Neuronal stem cell (in vitro differentiated cells): ENCODE measurements around the gene PSMG4.

Source experiments
- DNase-seq: peaks from one replicate; pipeline ENCODE4 v3.0.0-alpha.2; 2013; ENCODE audit warnings: low spot score
- H2AFZ ChIP-seq: one replicate; pipeline ENCODE4 v1.6.1; 2013; ENCODE audit warnings: mild to moderate bottlenecking, low read length, inconsistent platforms
- H2AK5ac ChIP-seq: 2 replicates; pipeline ENCODE4 v1.6.1; 2013; ENCODE audit warnings: low read depth, mild to moderate bottlenecking, inconsistent platforms, low read length, moderate library complexity, mixed read lengths
- H2BK120ac ChIP-seq: 2 replicates; pipeline ENCODE4 v1.6.1; 2013; ENCODE audit warnings: low read depth, mild to moderate bottlenecking, inconsistent platforms, low read length, moderate library complexity, mixed read lengths
- H2BK12ac ChIP-seq: one replicate; pipeline ENCODE4 v1.6.1; 2013; ENCODE audit warnings: low read length, inconsistent platforms
- H2BK15ac ChIP-seq: 2 replicates; pipeline ENCODE4 v1.6.1; 2013; ENCODE audit warnings: mild to moderate bottlenecking, low read length, inconsistent platforms, mixed read lengths
- H2BK5ac ChIP-seq: one replicate; pipeline ENCODE4 v1.6.1; 2013; ENCODE audit warnings: inconsistent platforms, mild to moderate bottlenecking, low read length, moderate library complexity
- H3K14ac ChIP-seq: one replicate; pipeline ENCODE4 v1.6.1; 2013; ENCODE audit warnings: low read length, inconsistent platforms
- H3K18ac ChIP-seq: 2 replicates; pipeline ENCODE4 v1.6.1; 2013; ENCODE audit warnings: low read length, inconsistent platforms
- H3K23ac ChIP-seq: 2 replicates; pipeline ENCODE4 v1.6.1; 2013; ENCODE audit warnings: low read depth, mild to moderate bottlenecking, mixed read lengths, low read length, inconsistent platforms; ENCODE audit not compliant: poor library complexity
- H3K27ac ChIP-seq: replicated peaks from 3 replicates; pipeline ENCODE4 v1.5.1; 2013; ENCODE audit warnings: low read length, inconsistent platforms
- H3K27me3 ChIP-seq, 3 experiments: 2 replicates each; pipeline ENCODE4 v1.6.1; 2013; ENCODE audit warnings: low read length in 3 of 3, mild to moderate bottlenecking in 2 of 3, inconsistent platforms in 1 of 3, low read depth in 1 of 3, mixed read lengths in 1 of 3, moderate library complexity in 1 of 3; ENCODE audit not compliant: control insufficient read depth in 3 of 3, insufficient read depth in 3 of 3
- H3K36me3 ChIP-seq, 2 donors: replicated peaks in 1 of 2; 2 replicates each; pipeline ENCODE4 v1.6.1; 2013; ENCODE audit warnings: low read length in 2 of 2; ENCODE audit not compliant: control insufficient read depth in 2 of 2, insufficient read depth in 2 of 2
- H3K4ac ChIP-seq: 2 replicates; pipeline ENCODE4 v1.6.1; 2013; ENCODE audit warnings: inconsistent platforms, mild to moderate bottlenecking, low read length, moderate library complexity
- H3K4me1 ChIP-seq, 2 donors: 1 replicate in 1 of 2; 2 replicates in 1 of 2; pipeline ENCODE4 v1.6.1; 2013; ENCODE audit warnings: low read length in 2 of 2, low read depth in 1 of 2; ENCODE audit not compliant: control insufficient read depth in 2 of 2, insufficient read depth in 1 of 2
- H3K4me2 ChIP-seq: one replicate; pipeline ENCODE4 v1.6.1; 2013; ENCODE audit warnings: mild to moderate bottlenecking, low read length, inconsistent platforms; ENCODE audit not compliant: insufficient read depth, poor library complexity, severe bottlenecking
- H3K4me3 ChIP-seq, 2 donors: 2 replicates each; pipeline ENCODE4 v1.5.1; 2013; ENCODE audit warnings: low read length in 2 of 2, mild to moderate bottlenecking in 2 of 2, inconsistent platforms in 1 of 2, moderate library complexity in 1 of 2
- H3K79me1 ChIP-seq: one replicate; pipeline ENCODE4 v1.6.1; 2013; ENCODE audit warnings: low read depth, mild to moderate bottlenecking, inconsistent platforms, low read length, moderate library complexity
- H3K9ac ChIP-seq: one replicate; pipeline ENCODE4 v1.6.1; 2013; ENCODE audit warnings: mild to moderate bottlenecking, low read depth, low read length, inconsistent platforms; ENCODE audit not compliant: poor library complexity
- H3K9me3 ChIP-seq, 2 donors: replicated peaks in 1 of 2; 2 replicates each; pipeline versions ENCODE3 to v1.6.1; 2013; ENCODE audit warnings: low read length in 2 of 2, mild to moderate bottlenecking in 2 of 2, inconsistent platforms in 1 of 2, low read depth in 1 of 2, mixed read lengths in 1 of 2, moderate library complexity in 1 of 2; ENCODE audit not compliant: control insufficient read depth in 2 of 2, insufficient read depth in 1 of 2
- H4K8ac ChIP-seq: one replicate; pipeline ENCODE4 v1.6.1; 2013; ENCODE audit warnings: low read depth, mild to moderate bottlenecking, inconsistent platforms, low read length, moderate library complexity
- H4K91ac ChIP-seq: one replicate; pipeline ENCODE4 v1.6.1; 2013; ENCODE audit warnings: low read length, low read depth, mild to moderate bottlenecking, inconsistent platforms; ENCODE audit not compliant: poor library complexity
- WGBS, 2 donors: extraction: QIAGEN DNeasy Blood & Tissue Kit; methylation state at CpG; one replicate each; pipeline ENCODE4 v1.1.7; 2013; ENCODE audit warnings: missing lambda C conversion rate in 2 of 2, mixed read lengths in 1 of 2; ENCODE audit not compliant: insufficient read length in 2 of 2, insufficient replicate concordance in 1 of 2; ENCODE audit errors: extremely low coverage in 2 of 2; 5-methylcytosine and 5-hydroxymethylcytosine counted together

The PSMG4 gene

DNA sequence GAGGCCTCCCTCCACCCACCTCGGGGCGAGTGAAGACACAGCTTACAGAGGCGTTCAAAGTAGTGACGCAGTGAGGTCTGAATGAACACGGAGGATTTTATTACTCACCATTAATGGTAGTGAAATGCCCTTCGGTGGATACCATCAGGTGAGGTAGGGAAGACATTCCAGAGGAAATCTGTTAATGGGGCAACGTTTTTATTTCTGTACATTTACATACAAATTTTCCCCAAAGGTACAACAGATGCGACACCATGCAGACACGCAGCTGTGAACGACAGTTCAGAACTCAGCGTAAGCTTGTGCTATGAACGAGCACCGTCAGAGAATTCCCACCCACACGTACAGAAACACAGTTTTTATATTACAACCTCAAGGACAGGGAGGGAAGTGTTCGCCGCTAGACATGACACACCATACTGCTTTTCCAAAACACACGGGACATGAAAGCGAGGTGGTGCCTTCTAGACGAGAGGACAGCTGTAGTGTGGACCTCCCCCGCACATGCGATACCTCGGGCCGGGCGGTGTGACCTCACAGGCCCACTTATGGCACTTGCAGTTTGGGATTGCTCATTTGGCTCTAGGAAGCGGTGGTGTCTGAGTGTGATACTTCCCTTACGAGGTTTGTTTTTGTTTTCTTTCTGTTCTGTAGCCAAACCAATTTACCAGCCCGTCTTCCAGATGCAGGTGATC lies 10.7 kb downstream of the PSMG4 start:
- Histone ChIP-seq H4K8ac (no peak overlapping the region), H2BK15ac (no peak overlapping the region), H3K4me2 (no peak overlapping the region), H3K79me1 (peaks cover 9% of the 10 kb centered on the region), H3K4ac (no peak overlapping the region), H2BK120ac (no peak overlapping the region), H2AK5ac (no peak overlapping the region), H3K18ac (no peak overlapping the region), H3K4me1 (no peaks in the 10 kb centered on the region), H3K9me3 (no peaks in the 10 kb centered on the region), H2BK12ac (no peak overlapping the region), H3K9ac (no peak overlapping the region), H3K23ac (peak overlapping the region; percentile 25), H3K27ac (no peak overlapping the region), H3K27me3 (no peaks in the 10 kb centered on the region), H2BK5ac (no peak overlapping the region), H3K36me3 (peaks cover 22 to 95% of the 10 kb centered on the region in 2 donors), H2AFZ (no peak overlapping the region), H4K91ac (no peak overlapping the region), H3K14ac (no peak overlapping the region), H3K4me3 (no peak overlapping the region)
- DNase-seq: no peak
- no CpG with 5 or more reads among the region's 27 CpGs for WGBS, 2 donors

DNA sequence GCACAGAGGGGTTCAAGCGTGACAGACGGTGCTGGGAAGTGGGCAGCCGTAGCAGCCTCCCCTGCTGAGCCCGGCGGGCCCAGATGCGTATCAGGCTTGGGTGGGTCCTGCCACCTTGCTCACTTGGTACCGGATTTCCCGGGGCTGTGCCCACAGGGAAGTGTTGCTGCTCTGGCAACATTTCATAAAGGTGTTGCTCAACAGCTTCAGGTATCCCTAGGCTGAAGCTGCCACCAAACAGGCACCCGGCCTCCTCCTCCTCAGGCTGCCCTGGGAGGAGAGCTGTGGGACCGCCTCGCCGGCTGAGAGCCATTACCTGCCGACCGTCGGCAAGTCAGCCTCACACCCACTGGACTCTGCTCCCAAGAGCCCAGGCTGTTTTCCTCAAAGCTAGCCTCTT lies 11.5 kb downstream of the PSMG4 start:
- no peak overlapping the region for H2BK120ac ChIP-seq
- H3K27me3 ChIP-seq: no peaks in the 10 kb centered on the region
- H3K23ac ChIP-seq: no peak overlapping the region
- H3K14ac ChIP-seq: no peak overlapping the region
- H4K91ac ChIP-seq: no peak overlapping the region
- no peak overlapping the region for H3K4me2 ChIP-seq
- no peak overlapping the region for H2AK5ac ChIP-seq
- no peak overlapping the region for H3K9ac ChIP-seq
- H3K36me3 ChIP-seq: peaks cover 21 to 93% of the 10 kb centered on the region in 2 donors
- no peak for DNase-seq
- no peak overlapping the region for H2BK5ac ChIP-seq
- peaks cover 9% of the 10 kb centered on the region for H3K79me1 ChIP-seq
- no peak overlapping the region for H3K18ac ChIP-seq
- no peak overlapping the region for H2BK15ac ChIP-seq
- WGBS, 2 donors: no CpG with 5 or more reads among the region's 15 CpGs
- H2AFZ ChIP-seq: no peak overlapping the region
- H3K9me3 ChIP-seq: no peaks in the 10 kb centered on the region
- no peak overlapping the region for H2BK12ac ChIP-seq
- no peak overlapping the region for H3K27ac ChIP-seq
- H3K4ac ChIP-seq: no peak overlapping the region
- H3K4me1 ChIP-seq: no peaks in the 10 kb centered on the region
- H3K4me3 ChIP-seq: no peak overlapping the region
- H4K8ac ChIP-seq: no peak overlapping the region

DNA sequence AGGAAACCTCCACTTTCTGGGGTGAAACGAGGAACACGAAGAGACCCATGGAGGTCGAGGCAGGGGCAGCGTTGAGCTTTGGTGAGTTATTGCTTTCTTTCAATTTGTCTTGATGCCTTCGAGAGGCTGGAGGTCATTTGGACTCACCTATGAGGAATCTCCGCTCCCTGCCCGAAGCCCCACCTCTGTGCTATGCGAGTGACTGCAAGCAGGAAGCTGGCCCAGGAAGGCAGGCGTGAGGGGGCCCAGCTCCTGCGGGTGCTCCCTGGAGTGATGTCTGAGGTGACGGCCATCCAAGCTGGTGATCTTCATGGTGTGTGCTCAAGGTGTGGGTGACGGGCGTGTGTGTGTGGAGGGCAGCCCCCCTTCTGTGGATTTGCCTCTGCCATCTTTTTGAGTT lies 13.0 kb downstream of the PSMG4 start:
- peaks cover 6% of the 10 kb centered on the region for H3K79me1 ChIP-seq
- no peaks in the 10 kb centered on the region for H3K27me3 ChIP-seq
- peaks cover 16 to 89% of the 10 kb centered on the region in 2 donors for H3K36me3 ChIP-seq
- no peak overlapping the region for H3K4ac ChIP-seq
- no peak overlapping the region for H3K4me2 ChIP-seq
- H4K91ac ChIP-seq: no peak overlapping the region
- peak overlapping the region; percentile 51 for H3K9ac ChIP-seq
- no peak overlapping the region for H2AK5ac ChIP-seq
- no peak overlapping the region for H3K14ac ChIP-seq
- H3K9me3 ChIP-seq: no peaks in the 10 kb centered on the region
- H2BK15ac ChIP-seq: no peak overlapping the region
- H3K27ac ChIP-seq: no peak overlapping the region
- H2BK12ac ChIP-seq: no peak overlapping the region
- H2BK120ac ChIP-seq: no peak overlapping the region
- WGBS, 2 donors: no CpG with 5 or more reads among the region's 13 CpGs
- DNase-seq: no peak
- no peak overlapping the region for H4K8ac ChIP-seq
- H3K18ac ChIP-seq: no peak overlapping the region
- no peaks in the 10 kb centered on the region for H3K4me1 ChIP-seq
- no peak overlapping the region for H2BK5ac ChIP-seq
- no peak overlapping the region for H3K23ac ChIP-seq
- H2AFZ ChIP-seq: no peak overlapping the region
- H3K4me3 ChIP-seq: no peak overlapping the region

DNA sequence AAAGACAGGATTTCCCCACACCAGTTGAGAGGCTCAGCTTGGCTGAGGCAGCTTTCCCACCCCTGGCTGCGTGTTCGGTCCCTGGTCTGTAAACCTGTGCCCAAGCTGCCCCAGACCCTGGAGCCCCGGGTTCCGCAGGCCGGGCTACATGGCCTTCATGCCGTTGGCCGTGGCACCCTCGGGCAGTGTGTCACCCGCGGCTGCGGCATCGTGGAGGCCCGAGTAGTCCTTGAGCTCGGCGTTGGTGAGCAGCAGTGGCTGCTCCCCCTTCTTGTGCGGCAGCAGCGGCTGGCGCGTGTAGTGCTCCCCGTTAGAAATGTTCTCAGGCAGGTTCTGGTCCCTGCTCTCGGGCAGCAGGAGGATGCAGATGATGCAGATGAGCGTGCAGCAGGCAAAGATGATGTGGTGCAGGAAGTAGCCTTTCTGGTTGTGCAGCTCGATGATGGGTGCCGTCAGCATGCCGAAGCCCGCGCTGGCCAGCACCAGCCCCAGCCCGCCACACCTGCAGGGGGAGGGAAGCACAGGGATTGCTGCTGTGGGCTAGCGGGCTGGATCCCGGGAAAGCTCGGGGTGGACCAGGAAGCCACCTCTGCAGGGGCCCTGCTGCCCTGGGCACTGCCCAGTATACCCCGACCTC lies 14.3 kb downstream of the PSMG4 start:
- Histone ChIP-seq H3K79me1 (peaks cover 6% of the 10 kb centered on the region), H4K8ac (no peak overlapping the region), H3K23ac (peak overlapping the region; percentile 70), H3K14ac (peak overlapping the region; percentile 58), H2BK5ac (peak overlapping the region; percentile 30), H2BK15ac (no peak overlapping the region), H3K9ac (peak overlapping the region; percentile 10), H3K27ac (no peak overlapping the region), H3K9me3 (no peaks in the 10 kb centered on the region), H3K4ac (peak overlapping the region; percentile 59), H3K36me3 (peaks cover 12 to 86% of the 10 kb centered on the region in 2 donors), H2BK120ac (peak overlapping the region; percentile 61), H2BK12ac (no peak overlapping the region), H4K91ac (peak overlapping the region; percentile 27), H2AFZ (no peak overlapping the region), H3K4me1 (no peaks in the 10 kb centered on the region), H3K27me3 (no peaks in the 10 kb centered on the region), H3K4me3 (no peak overlapping the region), H2AK5ac (peak overlapping the region; percentile 26), H3K18ac (peak overlapping the region; percentile 7), H3K4me2 (no peak overlapping the region)
- no peak for DNase-seq
- WGBS, 2 donors: no CpG with 5 or more reads among the region's 32 CpGs
